CD4-positive, alpha-beta memory T cell (primary cell): ENCODE results near the gene FRA10AC1. TPM values are rescaled to one million over a fixed set of nuclear protein-coding genes. Genes with fewer than 3 reads are reported as not detected.

Experiments
- CTCF ChIA-PET: fragments of 350-600 bp; sonication (Branson Sonifier 250); formaldehyde crosslinking; loops from one replicate; lab custom pipeline; 2021; ENCODE audit warnings: inconsistent platforms; ENCODE audit not compliant: partially characterized antibody; lab: Charles Lee
- POLR2A ChIA-PET: fragments of 350-600 bp; sonication (Branson Sonifier 250); formaldehyde crosslinking; loops from one replicate; lab custom pipeline; 2021; ENCODE audit not compliant: partially characterized antibody; lab: Charles Lee
- DNase-seq, 5 donors: peaks; one replicate each; pipeline versions ENCODE4 v3.0.0 to v3.0.0-alpha.2; 2020 to 2022; ENCODE audit warnings: mixed read lengths in 1 of 5
- H3K27ac ChIP-seq: one replicate; pipeline ENCODE4 v1.7.0; 2013; ENCODE audit warnings: low read depth, low read length
- H3K27me3 ChIP-seq: 2 replicates; pipeline ENCODE4 v1.7.0; 2013; ENCODE audit warnings: mild to moderate bottlenecking, low read length, moderate library complexity; ENCODE audit not compliant: insufficient read depth
- H3K36me3 ChIP-seq: 2 replicates; pipeline ENCODE4 v1.7.0; 2013; ENCODE audit warnings: mild to moderate bottlenecking, low read length, moderate library complexity; ENCODE audit not compliant: insufficient read depth
- H3K4me1 ChIP-seq: 2 replicates; pipeline ENCODE4 v1.7.0; 2013; ENCODE audit warnings: mild to moderate bottlenecking, low read length, moderate library complexity; ENCODE audit not compliant: insufficient read depth
- H3K4me3 ChIP-seq, 2 donors: one replicate each; pipeline ENCODE4 v1.7.0; 2013; ENCODE audit warnings: low read length in 2 of 2, mild to moderate bottlenecking in 1 of 2
- H3K9me3 ChIP-seq, 2 donors: one replicate each; pipeline ENCODE4 v1.7.0; 2013; ENCODE audit warnings: low read length in 2 of 2, control low read depth in 1 of 2; ENCODE audit not compliant: control insufficient read depth in 1 of 2
- H3K27ac Mint-ChIP-seq, 7 donors: one replicate each; pipeline ENCODE4 v1.8.0; 2020 to 2021; ENCODE audit warnings: mixed read lengths in 7 of 7, mild to moderate bottlenecking in 6 of 7, inconsistent platforms in 3 of 7, moderate library complexity in 3 of 7
- H3K27me3 Mint-ChIP-seq, 2 donors: one replicate each; pipeline ENCODE4 v1.8.0; 2020 to 2021; ENCODE audit warnings: mixed read lengths in 2 of 2
- H3K36me3 Mint-ChIP-seq, 2 donors: one replicate each; pipeline ENCODE4 v1.8.0; 2020 to 2021; ENCODE audit warnings: mixed read lengths in 2 of 2, inconsistent platforms in 1 of 2, mild to moderate bottlenecking in 1 of 2
- H3K4me1 Mint-ChIP-seq, 4 donors: one replicate each; pipeline ENCODE4 v1.8.0; 2020 to 2021; ENCODE audit warnings: mixed read lengths in 4 of 4, mild to moderate bottlenecking in 1 of 4
- H3K4me3 Mint-ChIP-seq, 8 donors: one replicate each; pipeline ENCODE4 v1.8.0; 2020 to 2021; ENCODE audit warnings: mixed read lengths in 8 of 8, mild to moderate bottlenecking in 7 of 8, moderate library complexity in 6 of 8, inconsistent platforms in 3 of 8
- H3K9me3 Mint-ChIP-seq, 8 donors: one replicate each; pipeline ENCODE4 v1.8.0; 2020 to 2021; ENCODE audit warnings: mixed read lengths in 8 of 8, mild to moderate bottlenecking in 5 of 8, inconsistent platforms in 3 of 8, moderate library complexity in 1 of 8
- intact Hi-C: fragments of 100-400 bp; cut with micrococcal nuclease; formaldehyde crosslinking; loops from one replicate; pipeline ENCODE4 v1.15.1; 2023
- polyA plus RNA-seq, 2 donors: library from polyadenylated mRNA; unstranded; fragments of 300-500 nt; fragmentation: Illumina TruSeq; gene quantifications; one replicate each; pipeline ENCODE4 v1.2.3, GENCODE V29; 2021
- total RNA-seq, 2 experiments: library from RNA; stranded (reverse); gene quantifications; one replicate each; pipeline ENCODE4 v1.2.3, GENCODE V29; 2021

The FRA10AC1 gene
- total and polyA plus RNA-seq, 4 experiments from 2014 or later = 7.1 to 32.5 (median 15.1) TPM

- Histone ChIP-seq H3K9me3 (no peaks in the 10 kb centered on the region), H3K27ac (no peak overlapping the region), H3K27me3 (no peaks in the 10 kb centered on the region), H3K36me3 (no peaks in the 10 kb centered on the region), H3K4me1 (no peaks in the 10 kb centered on the region), H3K4me3 (no peak overlapping the region)
- Mint-ChIP-seq H3K27ac (no peak overlapping the region), H3K4me3 (no peak overlapping the region), H3K9me3 (peaks cover 0 to 3% (median 0%) of the 10 kb centered on the region in 8 donors), H3K4me1 (no peaks in the 10 kb centered on the region), H3K27me3 (peaks cover 0 to 4% of the 10 kb centered on the region in 2 donors), H3K36me3 (peaks cover 0 to 2% of the 10 kb centered on the region in 2 donors)
- CTCF ChIA-PET = no interaction called here
- DNase-seq = no peak
- POLR2A ChIA-PET = no interaction called here
- intact Hi-C loops = no loop called here
Observed at GRCh38 chr10:93652857-93653256, 49.5 kb downstream of the FRA10AC1 start.

- intact Hi-C loops = no loop called here
- POLR2A ChIA-PET = no interaction called here
- DNase-seq = no peak
- Mint-ChIP-seq H3K9me3 (peaks cover 0 to 3% (median 0%) of the 10 kb centered on the region in 8 donors), H3K4me3 (no peak overlapping the region), H3K36me3 (no peaks in the 10 kb centered on the region), H3K4me1 (no peaks in the 10 kb centered on the region), H3K27me3 (peaks cover 5 to 10% of the 10 kb centered on the region in 2 donors), H3K27ac (no peak overlapping the region)
- Histone ChIP-seq H3K27me3 (peaks cover 4% of the 10 kb centered on the region), H3K36me3 (no peaks in the 10 kb centered on the region), H3K9me3 (no peaks in the 10 kb centered on the region), H3K27ac (no peak overlapping the region), H3K4me1 (no peaks in the 10 kb centered on the region), H3K4me3 (no peak overlapping the region)
- CTCF ChIA-PET = no interaction called here
Observed at GRCh38 chr10:93639791-93640190, 62.6 kb downstream of the FRA10AC1 start.

- Histone ChIP-seq H3K27me3 (no peaks in the 10 kb centered on the region), H3K36me3 (no peaks in the 10 kb centered on the region), H3K4me3 (no peak overlapping the region), H3K9me3 (no peaks in the 10 kb centered on the region), H3K27ac (no peak overlapping the region), H3K4me1 (no peaks in the 10 kb centered on the region)
- H3K36me3 Mint-ChIP-seq = no peaks in the 10 kb centered on the region
- no peak for DNase-seq
- H3K4me1 Mint-ChIP-seq = no peaks in the 10 kb centered on the region
- POLR2A ChIA-PET = no interaction called here
- intact Hi-C loops = no loop called here
- H3K9me3 Mint-ChIP-seq = peaks cover 0 to 2% (median 0%) of the 10 kb centered on the region in 8 donors
- CTCF ChIA-PET = no interaction called here
- H3K4me3 Mint-ChIP-seq = no peak overlapping the region
- peak overlapping the region in 1 of 7 donors; percentile 41 for H3K27ac Mint-ChIP-seq
- peaks cover 8 to 13% of the 10 kb centered on the region in 2 donors for H3K27me3 Mint-ChIP-seq
Observed at GRCh38 chr10:93630625-93631557, 71.5 kb downstream of the FRA10AC1 start.

- Histone ChIP-seq H3K27me3 (no peaks in the 10 kb centered on the region), H3K36me3 (no peaks in the 10 kb centered on the region), H3K4me3 (no peak overlapping the region), H3K27ac (no peak overlapping the region), H3K9me3 (no peaks in the 10 kb centered on the region), H3K4me1 (no peaks in the 10 kb centered on the region)
- ChIA-PET POLR2A (no interaction called here), CTCF (no interaction called here)
- H3K27me3 Mint-ChIP-seq = peaks cover 11 to 19% of the 10 kb centered on the region in 2 donors
- H3K9me3 Mint-ChIP-seq = peaks cover 0 to 2% (median 0%) of the 10 kb centered on the region in 8 donors
- intact Hi-C loops = no loop called here
- peak overlapping the region in 1 of 7 donors; percentile 24 for H3K27ac Mint-ChIP-seq
- no peak overlapping the region for H3K4me3 Mint-ChIP-seq
- no peaks in the 10 kb centered on the region for H3K36me3 Mint-ChIP-seq
- no peak for DNase-seq
- no peaks in the 10 kb centered on the region for H3K4me1 Mint-ChIP-seq
Observed at GRCh38 chr10:93629647-93630305, 72.6 kb downstream of the FRA10AC1 start.

GRCh38 chr10:93628858-93629257 is 73.5 kb downstream of the FRA10AC1 start:
- POLR2A ChIA-PET = no interaction called here
- Mint-ChIP-seq H3K9me3 (peaks cover 0 to 2% (median 0%) of the 10 kb centered on the region in 8 donors), H3K4me3 (no peak overlapping the region), H3K4me1 (no peaks in the 10 kb centered on the region), H3K27ac (no peak overlapping the region), H3K36me3 (no peaks in the 10 kb centered on the region), H3K27me3 (peaks cover 11 to 19% of the 10 kb centered on the region in 2 donors)
- Histone ChIP-seq H3K4me1 (no peaks in the 10 kb centered on the region), H3K36me3 (no peaks in the 10 kb centered on the region), H3K27me3 (no peaks in the 10 kb centered on the region), H3K27ac (no peak overlapping the region), H3K9me3 (no peaks in the 10 kb centered on the region), H3K4me3 (no peak overlapping the region)
- intact Hi-C loops = no loop called here
- CTCF ChIA-PET = no interaction called here
- no peak for DNase-seq

- peaks cover 9 to 15% of the 10 kb centered on the region in 2 donors for H3K27me3 Mint-ChIP-seq
- Histone ChIP-seq H3K4me3 (no peak overlapping the region), H3K27ac (no peak overlapping the region), H3K9me3 (no peaks in the 10 kb centered on the region), H3K4me1 (no peaks in the 10 kb centered on the region), H3K27me3 (no peaks in the 10 kb centered on the region), H3K36me3 (no peaks in the 10 kb centered on the region)
- no peaks in the 10 kb centered on the region for H3K4me1 Mint-ChIP-seq
- intact Hi-C loops = no loop called here
- no peak overlapping the region for H3K4me3 Mint-ChIP-seq
- H3K27ac Mint-ChIP-seq = no peak overlapping the region
- no peaks in the 10 kb centered on the region for H3K36me3 Mint-ChIP-seq
- ChIA-PET POLR2A (no interaction called here), CTCF (no interaction called here)
- DNase-seq = no peak
- no peaks in the 10 kb centered on the region for H3K9me3 Mint-ChIP-seq
Observed at GRCh38 chr10:93622942-93623341, 79.5 kb downstream of the FRA10AC1 start.

GRCh38 chr10:93620925-93621324 is 81.5 kb downstream of the FRA10AC1 start:
- DNase-seq = no peak
- Mint-ChIP-seq H3K27me3 (peaks cover 9 to 17% of the 10 kb centered on the region in 2 donors), H3K36me3 (no peaks in the 10 kb centered on the region), H3K9me3 (no peaks in the 10 kb centered on the region), H3K4me1 (peaks cover 0 to 4% (median 0%) of the 10 kb centered on the region in 4 donors), H3K27ac (no peak overlapping the region), H3K4me3 (no peak overlapping the region)
- intact Hi-C loops = no loop called here
- Histone ChIP-seq H3K4me1 (no peaks in the 10 kb centered on the region), H3K36me3 (no peaks in the 10 kb centered on the region), H3K27ac (no peak overlapping the region), H3K9me3 (no peaks in the 10 kb centered on the region), H3K27me3 (no peaks in the 10 kb centered on the region), H3K4me3 (no peak overlapping the region)
- ChIA-PET POLR2A (no interaction called here), CTCF (no interaction called here)
